ENCODE results near the gene GAL3ST3. TPM values are rescaled to one million over a fixed set of nuclear protein-coding genes. Genes with fewer than 3 reads are reported as not detected.

The GAL3ST3 gene
- total and polyA plus RNA-seq, 4 donors = not detected

DNA sequence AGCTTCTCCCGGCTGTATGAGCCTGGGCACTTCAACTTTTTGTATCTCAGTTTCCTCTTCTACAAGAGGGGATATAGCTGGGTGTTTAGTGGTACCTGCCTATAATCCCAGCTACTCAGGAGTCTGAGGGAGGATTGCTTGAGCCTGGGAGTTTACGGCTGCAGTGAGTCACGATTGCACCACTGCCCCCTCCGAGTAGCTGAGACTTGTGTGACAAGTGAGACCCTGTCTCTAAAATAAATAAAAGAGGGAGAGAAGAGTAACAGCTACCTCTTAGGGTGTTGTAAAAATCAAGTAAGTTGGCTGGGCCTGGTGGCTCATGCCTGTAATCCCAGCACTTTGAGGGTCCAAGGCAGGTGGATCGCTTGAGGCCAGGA is 12.6 kb downstream of the GAL3ST3 start:
- H3K4me3 ChIP-seq = no peak overlapping the region
- H3K9me3 ChIP-seq (ENCODE audit: control insufficient read depth in 4 of 4, insufficient read depth in 3 of 4, low read length in 3 of 4) = no peaks in the 10 kb centered on the region
- WGBS, 2 donors = 71 to 88% methylated on average over 5 of the region's 5 CpGs
- TF ChIP-seq, protein P1, sequence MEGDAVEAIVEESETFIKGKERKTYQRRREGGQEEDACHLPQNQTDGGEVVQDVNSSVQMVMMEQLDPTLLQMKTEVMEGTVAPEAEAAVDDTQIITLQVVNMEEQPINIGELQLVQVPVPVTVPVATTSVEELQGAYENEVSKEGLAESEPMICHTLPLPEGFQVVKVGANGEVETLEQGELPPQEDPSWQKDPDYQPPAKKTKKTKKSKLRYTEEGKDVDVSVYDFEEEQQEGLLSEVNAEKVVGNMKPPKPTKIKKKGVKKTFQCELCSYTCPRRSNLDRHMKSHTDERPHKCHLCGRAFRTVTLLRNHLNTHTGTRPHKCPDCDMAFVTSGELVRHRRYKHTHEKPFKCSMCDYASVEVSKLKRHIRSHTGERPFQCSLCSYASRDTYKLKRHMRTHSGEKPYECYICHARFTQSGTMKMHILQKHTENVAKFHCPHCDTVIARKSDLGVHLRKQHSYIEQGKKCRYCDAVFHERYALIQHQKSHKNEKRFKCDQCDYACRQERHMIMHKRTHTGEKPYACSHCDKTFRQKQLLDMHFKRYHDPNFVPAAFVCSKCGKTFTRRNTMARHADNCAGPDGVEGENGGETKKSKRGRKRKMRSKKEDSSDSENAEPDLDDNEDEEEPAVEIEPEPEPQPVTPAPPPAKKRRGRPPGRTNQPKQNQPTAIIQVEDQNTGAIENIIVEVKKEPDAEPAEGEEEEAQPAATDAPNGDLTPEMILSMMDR (IDR thresholded peaks at IDR 0.05; ENCODE audit: control extremely low read depth, extremely low read depth) = no peak
- DNase-seq (no peak), ATAC-seq (ENCODE audit: insufficient read depth, low FRiP score) (no peak)
- no peaks in the 10 kb centered on the region for H3K36me3 ChIP-seq (ENCODE audit: control insufficient read depth in 4 of 4, insufficient read depth in 4 of 4, low read length in 4 of 4)
- H3K9ac ChIP-seq (ENCODE audit: insufficient read depth in 1 of 2, low read length in 2 of 2) = no peak overlapping the region
- H3K27ac ChIP-seq (ENCODE audit: low read depth in 1 of 2, low read length in 1 of 2) = no peak overlapping the region
- H3K27me3 ChIP-seq (ENCODE audit: control insufficient read depth in 3 of 3, insufficient read depth in 3 of 3, low read length in 2 of 3) = no peaks in the 10 kb centered on the region
- H3K4me1 ChIP-seq (ENCODE audit: control insufficient read depth in 5 of 5, insufficient read depth in 5 of 5, low read length in 5 of 5) = no peaks in the 10 kb centered on the region

DNA sequence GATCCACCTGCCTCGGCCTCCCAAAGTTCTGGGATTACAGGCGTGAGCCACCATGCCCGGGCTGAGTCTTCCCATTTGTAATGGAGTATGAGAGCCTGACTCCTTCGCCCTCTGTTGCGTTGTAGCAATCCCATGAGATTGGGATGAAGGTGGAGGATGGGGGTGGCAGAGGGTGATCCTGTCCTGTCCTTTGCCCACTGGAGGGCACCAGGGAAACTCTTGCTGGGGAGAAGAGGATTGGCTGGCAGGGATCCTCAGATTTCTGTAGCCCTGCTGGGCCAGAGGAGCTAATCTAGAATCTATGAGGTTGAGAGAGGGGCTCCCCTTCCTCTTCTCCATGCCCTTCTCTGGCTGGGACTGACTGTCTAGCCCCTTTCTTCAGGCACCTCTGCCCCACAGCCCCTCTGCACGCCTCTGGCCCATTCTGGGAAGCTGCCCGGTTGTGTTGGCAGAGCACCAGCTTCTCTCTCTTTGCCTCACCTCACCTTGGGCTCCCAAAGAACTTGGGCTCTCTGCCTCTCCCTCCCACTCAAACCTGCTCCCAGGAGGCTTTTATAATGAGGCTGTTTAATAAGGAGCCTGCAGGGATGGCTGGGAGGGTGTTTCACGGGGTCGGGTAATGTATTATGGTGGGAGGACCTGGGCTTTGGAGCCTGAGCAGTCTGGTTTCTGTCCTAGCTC is 13.2 kb downstream of the GAL3ST3 start:
- Histone ChIP-seq H3K9me3 (ENCODE audit: control insufficient read depth in 4 of 4, insufficient read depth in 3 of 4, low read length in 3 of 4) (no peaks in the 10 kb centered on the region), H3K27me3 (ENCODE audit: control insufficient read depth in 3 of 3, insufficient read depth in 3 of 3, low read length in 2 of 3) (no peaks in the 10 kb centered on the region), H3K4me1 (ENCODE audit: control insufficient read depth in 5 of 5, insufficient read depth in 5 of 5, low read length in 5 of 5) (no peaks in the 10 kb centered on the region), H3K36me3 (ENCODE audit: control insufficient read depth in 4 of 4, insufficient read depth in 4 of 4, low read length in 4 of 4) (no peaks in the 10 kb centered on the region), H3K9ac (ENCODE audit: insufficient read depth in 1 of 2, low read length in 2 of 2) (no peak overlapping the region), H3K4me3 (no peak overlapping the region), H3K27ac (ENCODE audit: low read depth in 1 of 2, low read length in 1 of 2) (no peak overlapping the region)
- no peak for ATAC-seq (ENCODE audit: insufficient read depth, low FRiP score)
- TF ChIP-seq, protein P1 (IDR thresholded peaks at IDR 0.05; ENCODE audit: control extremely low read depth, extremely low read depth) = no peak
- WGBS, 2 donors = 70 to 85% methylated on average over 9 of the region's 9 CpGs
- DNase-seq = no peak

DNA sequence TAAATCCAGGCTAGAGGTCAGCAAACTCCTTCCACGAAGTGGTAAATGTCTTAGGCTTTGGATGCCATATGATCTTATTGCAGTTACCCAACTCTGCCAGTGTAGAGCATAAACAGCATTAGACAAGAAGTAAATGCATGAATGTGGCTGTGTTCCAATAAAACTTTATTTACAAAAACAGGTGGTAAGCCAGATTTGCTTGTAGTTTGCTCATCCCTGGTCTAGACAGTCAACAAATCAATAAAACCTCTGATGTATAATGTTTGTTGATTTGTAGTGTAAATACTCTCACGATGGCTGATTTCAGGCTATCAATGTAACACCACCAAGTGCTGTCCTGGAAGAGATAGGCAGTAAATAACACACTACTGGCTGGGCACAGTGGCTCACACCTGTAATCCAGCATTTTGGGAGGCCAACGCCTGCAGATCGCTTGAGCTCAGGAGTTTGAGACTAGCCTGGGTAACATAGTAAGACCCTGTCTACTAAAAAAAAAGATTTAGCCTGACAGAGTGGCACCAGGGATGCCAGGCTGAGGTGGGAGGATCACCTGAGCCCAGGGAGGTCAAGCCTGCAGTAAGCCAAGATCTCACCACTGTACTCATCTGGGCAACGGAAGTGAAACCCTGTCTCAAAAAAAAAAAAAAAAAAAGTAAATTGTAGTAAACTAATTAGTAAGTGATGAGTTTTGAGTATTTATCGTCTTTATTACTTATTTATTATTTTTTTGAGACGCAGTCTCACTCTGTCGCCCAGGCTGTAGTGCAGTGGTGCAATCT is 15.8 kb downstream of the GAL3ST3 start:
- no peak for DNase-seq
- Histone ChIP-seq H3K4me1 (ENCODE audit: control insufficient read depth in 5 of 5, insufficient read depth in 5 of 5, low read length in 5 of 5) (no peaks in the 10 kb centered on the region), H3K36me3 (ENCODE audit: control insufficient read depth in 4 of 4, insufficient read depth in 4 of 4, low read length in 4 of 4) (no peaks in the 10 kb centered on the region), H3K27ac (ENCODE audit: low read depth in 1 of 2, low read length in 1 of 2) (no peak overlapping the region), H3K9ac (ENCODE audit: insufficient read depth in 1 of 2, low read length in 2 of 2) (no peak overlapping the region), H3K9me3 (ENCODE audit: control insufficient read depth in 4 of 4, insufficient read depth in 3 of 4, low read length in 3 of 4) (no peaks in the 10 kb centered on the region), H3K27me3 (ENCODE audit: control insufficient read depth in 3 of 3, insufficient read depth in 3 of 3, low read length in 2 of 3) (no peaks in the 10 kb centered on the region), H3K4me3 (no peak overlapping the region)
- TF ChIP-seq, protein P1 (IDR thresholded peaks at IDR 0.05; ENCODE audit: control extremely low read depth, extremely low read depth) = no peak
- 88 to 94% methylated on average over 8 of the region's 8 CpGs for WGBS, 2 donors
- ATAC-seq (ENCODE audit: insufficient read depth, low FRiP score) = no peak
